Activated CD4-positive, alpha-beta T cell treated with anti-CD3 and anti-CD28 coated beads for 36 hours (primary cell): ENCODE data around the gene ARID1B. TPM values are rescaled to one million over a fixed set of nuclear protein-coding genes. Genes with fewer than 3 reads are reported as not detected.

Experiments
- ATAC-seq: fragments of 200-7000 bp; cut with Tn5 transposase; one replicate; pipeline ENCODE4 v1.10.0; 2021; ENCODE audit warnings: mild to moderate bottlenecking, moderate library complexity
- CTCF ChIA-PET: fragments of 350-600 bp; sonication (Branson Sonifier 250); formaldehyde crosslinking; loops from one replicate; lab custom pipeline; 2021; ENCODE audit warnings: antibody characterized with exemption; lab: Charles Lee
- POLR2A ChIA-PET: fragments of 350-600 bp; sonication (Branson Sonifier 250); formaldehyde crosslinking; loops from one replicate; lab custom pipeline; 2021; ENCODE audit warnings: antibody characterized with exemption, inconsistent platforms; lab: Charles Lee
- DNase-seq: peaks from one replicate; pipeline ENCODE4 v3.0.0-alpha.2; 2020
- H3K27ac Mint-ChIP-seq: one replicate; pipeline ENCODE4 v1.8.0; 2021; ENCODE audit warnings: mixed read lengths
- H3K27me3 Mint-ChIP-seq: one replicate; pipeline ENCODE4 v1.8.0; 2021; ENCODE audit warnings: mixed read lengths
- H3K36me3 Mint-ChIP-seq: one replicate; pipeline ENCODE4 v1.8.0; 2021; ENCODE audit warnings: low read depth, mixed read lengths
- H3K4me1 Mint-ChIP-seq: one replicate; pipeline ENCODE4 v1.8.0; 2021; ENCODE audit warnings: mixed read lengths
- H3K4me3 Mint-ChIP-seq: one replicate; pipeline ENCODE4 v1.8.0; 2021; ENCODE audit warnings: mild to moderate bottlenecking, moderate library complexity, mixed read lengths
- H3K9me3 Mint-ChIP-seq: one replicate; pipeline ENCODE4 v1.8.0; 2021; ENCODE audit warnings: low read depth, mixed read lengths
- intact Hi-C, 2 experiments: fragments of 100-400 bp; cut with DNase I in 1 of 2; cut with micrococcal nuclease in 1 of 2; formaldehyde crosslinking; loops; one replicate each; pipeline versions ENCODE4 v1.14.2 to v1.15.1; 2022 to 2024; cut with DNase I, micrococcal nuclease
- total RNA-seq, 2 experiments: library from RNA; stranded (reverse); gene quantifications; one replicate each; pipeline ENCODE4 v1.2.3, GENCODE V29; 2021

ARID1B gene
- total RNA-seq, 2 experiments from 2014 or later: 42.2 to 53.6 TPM

- intact Hi-C loops: no loop called here
- CTCF ChIA-PET: interaction anchor here (0.6 kb wide), 1 partner anchor 448 kb away, joined by 3 read pairs; no protein-coding TSS in a partner anchor
- DNase-seq (no peak), ATAC-seq (no peak)
- H3K27ac Mint-ChIP-seq: no peak overlapping the region
- peaks cover 39% of the 10 kb centered on the region for H3K4me1 Mint-ChIP-seq
- no peak overlapping the region for H3K4me3 Mint-ChIP-seq
- H3K27me3 Mint-ChIP-seq: no peaks in the 10 kb centered on the region
- POLR2A ChIA-PET: no interaction called here
- no peaks in the 10 kb centered on the region for H3K36me3 Mint-ChIP-seq
- H3K9me3 Mint-ChIP-seq: no peaks in the 10 kb centered on the region
Measured at GRCh38 chr6:157002774-157003173, 225.6 kb downstream of the ARID1B start.

GRCh38 chr6:157005940-157006339 lies 228.8 kb downstream of the ARID1B start:
- Mint-ChIP-seq H3K27ac (no peak overlapping the region), H3K36me3 (peaks cover 7% of the 10 kb centered on the region), H3K4me3 (no peak overlapping the region), H3K9me3 (no peaks in the 10 kb centered on the region), H3K4me1 (peaks cover 59% of the 10 kb centered on the region), H3K27me3 (no peaks in the 10 kb centered on the region)
- ChIA-PET CTCF (interaction anchor here (1.1 kb wide), 1 partner anchor 17 kb away, joined by 3 read pairs; no protein-coding TSS in a partner anchor), POLR2A (no interaction called here)
- DNase-seq: no peak
- intact Hi-C loops: no loop called here
- no peak for ATAC-seq

GRCh38 chr6:157008568-157008967 lies 231.4 kb downstream of the ARID1B start:
- Mint-ChIP-seq H3K27ac (no peak overlapping the region), H3K4me1 (peaks cover 53% of the 10 kb centered on the region), H3K4me3 (no peak overlapping the region), H3K9me3 (peaks cover 2% of the 10 kb centered on the region), H3K36me3 (peaks cover 7% of the 10 kb centered on the region), H3K27me3 (no peaks in the 10 kb centered on the region)
- ChIA-PET POLR2A (no interaction called here), CTCF (no interaction called here)
- intact Hi-C loops: no loop called here
- DNase-seq: no peak
- ATAC-seq: no peak

GRCh38 chr6:157012355-157012754 lies 235.2 kb downstream of the ARID1B start:
- ATAC-seq (no peak), DNase-seq (no peak)
- ChIA-PET POLR2A (no interaction called here), CTCF (interaction anchor here (1.3 kb wide), 1 partner anchor 8 kb away, joined by 6 read pairs; no protein-coding TSS in a partner anchor)
- Mint-ChIP-seq H3K36me3 (peaks cover 7% of the 10 kb centered on the region), H3K9me3 (peaks cover 2% of the 10 kb centered on the region), H3K4me1 (peaks cover 49% of the 10 kb centered on the region), H3K27ac (no peak overlapping the region), H3K27me3 (no peaks in the 10 kb centered on the region), H3K4me3 (no peak overlapping the region)
- intact Hi-C loops: no loop called here

GRCh38 chr6:157013649-157014304 lies 236.6 kb downstream of the ARID1B start:
- H3K27ac Mint-ChIP-seq: no peak overlapping the region
- DNase-seq (no peak), ATAC-seq (no peak)
- CTCF ChIA-PET: no interaction called here
- POLR2A ChIA-PET: no interaction called here
- peaks cover 2% of the 10 kb centered on the region for H3K36me3 Mint-ChIP-seq
- H3K4me3 Mint-ChIP-seq: no peak overlapping the region
- no peaks in the 10 kb centered on the region for H3K27me3 Mint-ChIP-seq
- peaks cover 2% of the 10 kb centered on the region for H3K9me3 Mint-ChIP-seq
- intact Hi-C loops: no loop called here
- H3K4me1 Mint-ChIP-seq: peaks cover 51% of the 10 kb centered on the region

- Mint-ChIP-seq H3K4me3 (no peak overlapping the region), H3K36me3 (peaks cover 2% of the 10 kb centered on the region), H3K9me3 (peaks cover 2% of the 10 kb centered on the region), H3K4me1 (peaks cover 54% of the 10 kb centered on the region), H3K27ac (no peak overlapping the region), H3K27me3 (no peaks in the 10 kb centered on the region)
- no peak for DNase-seq
- POLR2A ChIA-PET: no interaction called here
- intact Hi-C loops: no loop called here
- CTCF ChIA-PET: no interaction called here
- ATAC-seq: no peak
Measured at GRCh38 chr6:157014871-157015270, 237.7 kb downstream of the ARID1B start.

GRCh38 chr6:157017022-157017421 lies 239.8 kb downstream of the ARID1B start:
- POLR2A ChIA-PET: interaction anchor here (1.2 kb wide), 1 partner anchor 53 kb away, joined by 5 read pairs; no protein-coding TSS in a partner anchor
- intact Hi-C loops: no loop called here
- H3K27me3 Mint-ChIP-seq: no peaks in the 10 kb centered on the region
- no peak overlapping the region for H3K4me3 Mint-ChIP-seq
- DNase-seq: no peak
- H3K27ac Mint-ChIP-seq: no peak overlapping the region
- no peaks in the 10 kb centered on the region for H3K9me3 Mint-ChIP-seq
- H3K4me1 Mint-ChIP-seq: peaks cover 45% of the 10 kb centered on the region
- no peak for ATAC-seq
- CTCF ChIA-PET: interaction anchor here (0.7 to 1.5 kb wide), 3 partner anchors 28 to 32 kb away, joined by 3 to 5 read pairs (median 3); no protein-coding TSS in a partner anchor
- H3K36me3 Mint-ChIP-seq: no peaks in the 10 kb centered on the region

GRCh38 chr6:157017861-157018260 lies 240.7 kb downstream of the ARID1B start:
- Mint-ChIP-seq H3K4me3 (no peak overlapping the region), H3K9me3 (no peaks in the 10 kb centered on the region), H3K27ac (peak overlapping the region; percentile 60), H3K4me1 (peaks cover 46% of the 10 kb centered on the region), H3K36me3 (no peaks in the 10 kb centered on the region), H3K27me3 (no peaks in the 10 kb centered on the region)
- ATAC-seq: no peak
- ChIA-PET POLR2A (interaction anchor here (0.7 to 1.2 kb wide), 2 partner anchors 54 to 60 kb away, joined by 3 to 5 read pairs; no protein-coding TSS in a partner anchor), CTCF (interaction anchor here (0.7 to 0.9 kb wide), 2 partner anchors 16 to 29 kb away, joined by 3 read pairs; no protein-coding TSS in a partner anchor)
- intact Hi-C loops: no loop called here
- peak; percentile 27 for DNase-seq

GRCh38 chr6:157019115-157019641 lies 242.0 kb downstream of the ARID1B start:
- ATAC-seq (no peak), DNase-seq (no peak)
- Mint-ChIP-seq H3K4me3 (peak overlapping the region; percentile 88), H3K27me3 (no peaks in the 10 kb centered on the region), H3K4me1 (peaks cover 46% of the 10 kb centered on the region), H3K27ac (peak overlapping the region; percentile 87), H3K36me3 (no peaks in the 10 kb centered on the region), H3K9me3 (no peaks in the 10 kb centered on the region)
- CTCF ChIA-PET: interaction anchor here (1.8 kb wide), 1 partner anchor 8 kb away, joined by 6 read pairs; no protein-coding TSS in a partner anchor
- POLR2A ChIA-PET: interaction anchor here (1.2 kb wide), 1 partner anchor 218 kb away, joined by 3 read pairs; no protein-coding TSS in a partner anchor
- intact Hi-C loops: no loop called here

GRCh38 chr6:157019733-157020132 lies 242.6 kb downstream of the ARID1B start:
- no peak for ATAC-seq
- peaks cover 50% of the 10 kb centered on the region for H3K4me1 Mint-ChIP-seq
- intact Hi-C loops: loop anchor here (2.0 to 5.0 kb wide), 8 partner anchors 41 to 803 kb away; partner anchors contain the start of genes SNX9 (in 1 of the 2) and ZDHHC14 (in 1 of the 2)
- H3K4me3 Mint-ChIP-seq: peak overlapping the region; percentile 88
- no peak for DNase-seq
- no peaks in the 10 kb centered on the region for H3K36me3 Mint-ChIP-seq
- ChIA-PET POLR2A (interaction anchor here (0.5 to 1.2 kb wide), 2 partner anchors 166 to 219 kb away, joined by 3 read pairs; no protein-coding TSS in a partner anchor), CTCF (interaction anchor here (0.6 to 1.8 kb wide), 5 partner anchors 8 to 456 kb away, joined by 3 to 6 read pairs (median 3); no protein-coding TSS in a partner anchor)
- H3K27me3 Mint-ChIP-seq: no peaks in the 10 kb centered on the region
- H3K27ac Mint-ChIP-seq: peak overlapping the region; percentile 87
- H3K9me3 Mint-ChIP-seq: no peaks in the 10 kb centered on the region

- peak overlapping the region; percentile 88 for H3K4me3 Mint-ChIP-seq
- POLR2A ChIA-PET: interaction anchor here (0.5 to 0.8 kb wide), 3 partner anchors 66 to 167 kb away, joined by 3 to 4 read pairs (median 3); no protein-coding TSS in a partner anchor
- H3K4me1 Mint-ChIP-seq: peaks cover 50% of the 10 kb centered on the region
- ATAC-seq (peak; percentile 6), DNase-seq (no peak)
- no peaks in the 10 kb centered on the region for H3K9me3 Mint-ChIP-seq
- H3K27ac Mint-ChIP-seq: peak overlapping the region; percentile 100
- no peaks in the 10 kb centered on the region for H3K27me3 Mint-ChIP-seq
- CTCF ChIA-PET: interaction anchor here (0.6 to 1.8 kb wide), 5 partner anchors 9 to 457 kb away, joined by 3 to 6 read pairs (median 3); no protein-coding TSS in a partner anchor
- intact Hi-C loops: loop anchor here (2.0 to 5.0 kb wide), 8 partner anchors 42 to 802 kb away; partner anchors contain the start of genes SNX9 (in 1 of the 2) and ZDHHC14 (in 1 of the 2)
- H3K36me3 Mint-ChIP-seq: no peaks in the 10 kb centered on the region
Measured at GRCh38 chr6:157020398-157020797, 243.2 kb downstream of the ARID1B start.
